GM18951 (cell line): ENCODE measurements around the gene HLA-DRB5.
"Not testable (repeated sequence)": the region's sequence is repeated elsewhere in the genome, so short reads cannot be mapped to it uniquely, and the experiment has no call there.

Source experiments
- POLR2A ChIP-seq: IDR thresholded peaks from 4 replicates; pipeline ENCODE4 v1.6.1; 2011; ENCODE audit warnings: mild to moderate bottlenecking; ENCODE audit not compliant: insufficient read length, insufficient read depth; ENCODE audit errors: extremely low read depth
- in situ Hi-C: fragments of 300-500 bp; cut with MboI; formaldehyde crosslinking; loops from one replicate; pipeline ENCODE4 v1.12.0; 2022; ENCODE audit warnings: low sequenced_read_pairs, mixed read lengths, inconsistent platforms; ENCODE audit not compliant: unreplicated experiment

The HLA-DRB5 gene

DNA sequence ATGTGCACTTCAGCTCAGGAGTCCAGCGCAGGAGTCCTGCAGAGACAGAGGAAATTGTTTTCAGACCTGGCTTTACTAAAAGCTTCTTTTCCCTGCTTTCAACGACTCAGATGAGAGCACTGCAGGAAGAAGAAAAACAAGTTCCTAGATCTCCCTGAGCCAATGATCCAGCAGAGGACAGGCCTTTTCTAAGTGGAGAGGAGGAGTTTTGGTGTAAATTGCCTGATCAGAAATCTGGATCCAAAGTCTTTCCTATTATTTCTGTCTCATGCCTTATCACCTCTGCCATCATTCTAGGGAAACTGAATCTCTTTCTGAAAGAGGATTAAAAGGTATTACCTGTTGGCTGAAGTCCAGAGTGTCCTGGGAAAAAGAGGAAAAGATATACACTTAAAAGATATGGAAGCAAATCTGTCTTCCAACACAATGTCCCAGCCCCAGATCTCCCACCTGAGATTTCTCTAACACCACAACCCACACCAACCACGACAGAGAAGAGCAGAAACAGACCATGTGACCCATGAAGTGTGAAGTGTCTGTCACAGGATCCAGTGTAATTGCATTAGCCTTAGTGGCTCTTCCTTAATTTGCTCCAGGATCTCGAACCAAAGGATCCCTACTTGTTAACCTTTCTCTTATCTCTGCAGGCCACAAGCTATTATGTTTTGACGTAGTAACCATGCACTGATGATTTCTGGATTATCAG lies 23.1 kb upstream of the HLA-DRB5 start:
- no peak for TF ChIP-seq POLR2A
- in situ Hi-C loops: no loop called here

DNA sequence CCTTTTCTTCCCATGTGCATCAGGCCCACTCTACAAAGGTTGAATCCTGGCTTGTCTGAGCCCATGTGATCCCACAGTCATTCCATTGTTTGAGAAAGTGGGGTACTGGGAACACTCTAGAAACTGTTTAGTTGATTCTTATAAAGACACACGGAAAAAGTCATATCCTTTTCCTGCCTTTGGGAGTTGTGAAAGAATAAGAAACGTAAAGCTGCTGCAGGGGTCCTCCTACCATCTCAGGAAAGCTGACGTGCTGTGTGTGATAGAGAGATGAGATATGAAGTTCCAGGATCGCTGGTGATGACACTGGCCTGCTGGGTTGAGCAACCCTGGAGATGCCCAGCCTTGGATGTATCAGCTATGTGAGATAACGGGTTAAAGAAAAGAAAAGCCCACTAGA lies 21.3 kb upstream of the HLA-DRB5 start:
- in situ Hi-C loops: no loop called here
- no peak for TF ChIP-seq POLR2A

DNA sequence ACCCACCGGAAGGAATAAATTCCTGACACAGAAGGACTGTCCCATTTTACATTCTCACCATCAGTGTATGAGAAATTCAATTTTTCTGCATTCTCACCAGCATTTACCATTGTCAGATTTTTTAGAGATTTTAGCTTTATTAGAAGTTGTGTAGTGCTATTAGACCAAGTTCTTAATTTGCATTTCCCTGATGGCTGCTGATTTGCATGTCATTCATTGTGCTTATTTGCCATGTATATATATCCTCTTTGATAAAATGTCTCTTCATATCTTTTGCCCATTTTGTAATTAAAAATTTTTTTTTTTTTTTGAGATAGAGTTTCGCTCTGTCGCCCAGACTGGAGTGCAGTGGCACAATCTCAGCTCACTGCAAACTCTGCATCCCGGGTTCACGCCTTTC lies 9.8 kb upstream of the HLA-DRB5 start:
- in situ Hi-C loops: loop anchor here (5.0 kb wide), 1 partner anchor 38 kb away; no protein-coding TSS in a partner anchor
- TF ChIP-seq POLR2A: no peak

DNA sequence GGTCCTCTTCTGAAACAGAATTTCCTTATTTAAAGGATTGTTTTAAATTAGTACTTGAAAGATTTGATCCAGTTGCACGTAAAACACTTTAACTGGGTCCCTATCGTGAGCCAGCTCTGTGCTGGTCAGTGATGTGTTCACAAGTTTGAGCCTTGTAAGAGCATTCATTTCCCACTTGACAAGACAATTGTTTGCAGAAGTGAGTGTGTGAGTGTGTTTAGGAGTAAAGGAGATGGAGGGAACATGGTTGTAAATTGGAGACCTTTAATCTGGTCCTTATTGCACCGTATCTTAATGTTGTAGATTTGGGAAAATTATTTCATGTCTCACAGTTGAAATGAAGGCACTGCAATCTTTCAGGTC lies 325 bp upstream of the HLA-DRB5 start:
- in situ Hi-C loops: not testable (repeated sequence)

DNA sequence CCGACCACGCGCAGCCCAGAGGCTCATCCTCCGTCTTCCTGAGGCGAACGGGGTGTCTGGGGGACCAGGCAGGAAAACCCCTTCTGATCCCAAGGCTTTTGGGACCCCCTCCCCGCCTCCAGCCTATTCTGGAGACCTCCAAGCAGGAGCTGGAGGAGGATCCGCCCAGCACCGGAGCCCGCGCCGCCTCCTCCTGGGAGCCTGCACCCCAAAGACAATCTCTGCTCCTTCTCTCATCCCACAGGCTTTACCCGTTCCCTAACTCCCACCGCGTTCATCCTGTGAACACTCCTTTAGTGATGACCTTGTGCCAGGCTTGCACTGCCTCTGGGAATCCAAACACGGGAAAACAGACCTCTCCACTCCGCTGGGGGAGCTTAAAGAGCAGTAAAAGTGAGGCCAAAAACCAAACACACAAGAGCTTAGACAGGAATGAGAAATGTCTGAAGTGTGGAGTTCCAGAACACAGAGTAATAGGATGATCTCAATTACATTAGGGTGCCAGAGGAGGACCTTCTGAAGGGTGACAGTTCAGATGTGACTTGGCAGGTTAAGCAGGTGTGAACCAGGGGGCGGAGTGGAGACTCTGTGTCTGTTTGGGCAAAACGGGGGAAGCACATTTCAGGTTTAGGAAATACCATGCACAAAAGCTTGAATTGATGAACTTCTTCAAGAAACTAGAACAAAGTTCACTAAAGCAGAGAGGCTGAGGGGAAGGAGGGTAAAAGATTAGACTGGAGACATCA lies 7.6 kb downstream of the HLA-DRB5 start:
- no peak for TF ChIP-seq POLR2A
- in situ Hi-C loops: loop anchor here (5.0 kb wide), 1 partner anchor 35 kb away; no protein-coding TSS in a partner anchor

DNA sequence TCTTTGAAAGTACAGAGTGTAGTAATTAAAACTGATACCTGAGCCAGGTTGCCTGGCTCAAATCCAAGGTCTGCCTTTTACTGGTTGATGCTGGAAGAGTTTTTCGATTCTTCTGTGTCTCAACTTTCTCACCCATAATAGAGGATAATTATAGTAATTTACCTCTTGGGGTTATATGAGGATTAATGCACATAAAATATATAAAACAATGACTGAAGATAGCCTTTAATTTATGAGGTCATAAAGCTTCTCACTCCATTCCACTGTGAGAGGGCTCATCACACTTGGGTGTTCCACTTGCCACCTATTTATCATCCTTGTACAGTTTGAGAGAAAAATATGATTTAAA lies 10.2 kb downstream of the HLA-DRB5 start:
- TF ChIP-seq POLR2A: no peak
- in situ Hi-C loops: loop anchor here (5.0 kb wide), 1 partner anchor 37 kb away; no protein-coding TSS in a partner anchor

DNA sequence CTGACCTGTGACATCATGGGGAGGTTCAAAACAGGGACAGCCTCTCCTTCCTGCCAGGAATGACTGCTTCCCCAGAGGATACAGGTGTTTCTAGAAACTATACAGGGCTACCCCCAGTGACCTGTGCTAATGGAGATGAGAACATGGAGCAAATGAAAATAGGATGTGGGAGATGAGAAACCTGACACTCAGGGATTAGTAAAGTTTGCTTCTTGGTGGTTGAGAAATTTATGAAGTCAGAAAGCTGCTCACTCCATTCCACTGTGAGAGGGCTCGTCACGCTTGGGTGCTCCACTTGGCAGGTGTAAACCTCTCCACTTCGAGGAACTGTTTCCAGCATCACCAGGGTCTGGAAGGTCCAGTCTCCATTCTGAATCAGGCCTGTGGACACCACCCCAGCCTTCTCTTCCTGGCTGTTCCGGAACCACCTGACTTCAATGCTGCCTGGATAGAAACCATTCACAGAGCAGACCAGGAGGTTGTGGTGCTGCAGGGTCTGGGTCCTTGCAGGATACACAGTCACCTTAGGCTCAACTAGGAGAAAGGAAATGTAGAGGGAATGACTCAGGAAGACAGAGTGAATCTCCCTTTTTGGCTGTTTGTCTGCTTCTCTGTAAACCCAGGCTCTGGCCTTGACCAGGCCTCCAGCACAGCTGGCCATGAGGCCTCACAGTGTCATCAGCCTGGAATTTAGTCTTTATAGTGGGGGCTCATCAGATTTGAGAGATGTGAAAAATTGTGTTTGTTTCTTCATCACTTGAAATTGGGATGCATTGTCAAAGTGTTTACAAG lies 10.8 kb downstream of the HLA-DRB5 start:
- in situ Hi-C loops: no loop called here
- TF ChIP-seq POLR2A: no peak

DNA sequence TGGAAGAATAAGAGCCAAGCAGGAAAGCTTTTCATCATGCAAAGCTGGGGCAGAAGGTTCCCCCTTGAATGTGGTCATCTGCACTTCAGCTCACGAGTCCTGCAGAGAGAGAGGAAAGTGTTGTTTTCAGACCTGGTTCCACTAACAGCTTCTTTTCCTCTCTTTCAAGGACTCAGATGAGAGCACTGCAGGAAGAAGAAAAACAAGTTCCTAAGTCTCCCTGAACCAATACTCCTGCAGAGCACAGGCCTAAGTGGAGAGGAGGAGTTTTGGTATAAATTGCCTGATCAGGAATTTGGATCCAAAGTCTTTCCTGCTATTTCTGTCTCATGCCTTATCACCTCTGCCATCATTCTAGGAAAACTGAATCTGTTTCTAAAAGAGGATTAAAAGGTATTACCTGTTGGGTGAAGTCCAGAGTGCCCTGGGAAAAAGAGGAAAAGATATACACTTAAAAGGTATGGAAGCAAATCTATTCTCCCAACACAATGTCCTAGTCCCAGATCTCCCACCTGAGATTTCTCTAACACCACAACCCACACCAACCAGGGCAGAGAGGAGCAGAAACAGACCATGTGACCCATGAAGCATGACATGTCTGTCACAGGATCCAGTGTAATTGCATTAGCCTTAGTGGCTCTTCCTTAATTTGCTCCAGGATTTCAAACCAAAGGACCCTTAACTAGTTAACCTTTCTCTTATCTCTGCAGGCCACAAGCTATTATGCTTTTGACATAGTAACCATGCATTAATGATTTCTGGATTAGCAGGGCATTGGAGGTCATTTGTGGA lies 12.2 kb downstream of the HLA-DRB5 start:
- in situ Hi-C loops: no loop called here
- TF ChIP-seq POLR2A: no peak

DNA sequence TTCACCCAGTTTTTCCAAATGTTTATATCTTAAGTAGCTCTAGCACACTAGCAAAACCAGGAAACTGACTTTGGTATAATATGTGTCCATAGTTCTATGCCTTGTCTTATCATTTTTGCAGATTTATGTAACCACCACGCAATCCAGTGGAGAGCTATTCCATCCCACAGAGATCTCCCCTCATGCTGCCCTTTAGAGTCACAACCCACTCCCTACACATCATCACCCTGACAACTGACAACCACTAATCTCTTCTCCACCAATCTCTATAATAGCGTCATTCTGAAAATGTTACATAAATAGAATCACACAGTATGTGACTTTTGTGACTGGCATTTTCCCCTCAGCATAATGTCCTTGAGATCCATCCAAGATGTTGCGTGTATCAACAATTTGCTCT lies 29.1 kb downstream of the HLA-DRB5 start:
- no peak for TF ChIP-seq POLR2A
- in situ Hi-C loops: loop anchor here (5.0 kb wide), 1 partner anchor 41 kb away; no protein-coding TSS in a partner anchor

DNA sequence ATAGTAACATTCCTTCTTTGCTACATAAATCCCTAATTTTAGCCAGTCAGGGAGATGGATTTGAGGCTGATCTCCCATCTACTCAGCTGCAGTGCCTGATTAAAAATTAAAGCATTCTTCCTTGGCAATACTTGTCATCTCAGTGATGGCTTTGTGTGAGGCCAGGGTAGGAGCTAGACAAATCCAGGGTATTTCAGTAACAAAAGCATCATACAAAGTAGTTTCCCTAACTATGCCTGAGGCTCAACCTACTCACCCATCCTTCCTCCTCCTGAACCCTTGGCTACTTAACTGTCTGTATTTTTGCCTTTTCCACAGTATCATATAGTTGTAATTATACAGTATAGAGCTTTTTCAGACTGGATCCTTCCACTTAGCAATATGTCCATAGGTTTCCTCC lies 37.7 kb downstream of the HLA-DRB5 start:
- in situ Hi-C loops: no loop called here
- no peak for TF ChIP-seq POLR2A

DNA sequence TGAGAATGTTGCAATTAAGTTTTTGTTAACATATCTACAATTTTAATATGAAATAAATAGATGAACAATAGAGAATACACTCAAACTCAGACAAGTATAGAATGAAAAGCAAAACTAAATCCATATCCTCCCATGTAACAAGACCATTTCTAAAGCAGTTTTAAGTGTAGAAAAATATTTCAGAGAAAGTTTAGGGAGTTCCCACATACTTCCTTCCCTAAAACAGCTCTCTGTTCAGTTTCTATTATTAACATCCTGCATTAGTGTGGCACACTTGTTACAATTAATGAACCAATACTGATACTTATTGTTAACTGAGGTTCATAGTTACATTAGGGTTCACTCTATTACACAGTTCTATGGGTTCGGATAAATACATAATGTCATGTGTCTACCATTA lies 38.4 kb downstream of the HLA-DRB5 start:
- in situ Hi-C loops: no loop called here
- TF ChIP-seq POLR2A: no peak

DNA sequence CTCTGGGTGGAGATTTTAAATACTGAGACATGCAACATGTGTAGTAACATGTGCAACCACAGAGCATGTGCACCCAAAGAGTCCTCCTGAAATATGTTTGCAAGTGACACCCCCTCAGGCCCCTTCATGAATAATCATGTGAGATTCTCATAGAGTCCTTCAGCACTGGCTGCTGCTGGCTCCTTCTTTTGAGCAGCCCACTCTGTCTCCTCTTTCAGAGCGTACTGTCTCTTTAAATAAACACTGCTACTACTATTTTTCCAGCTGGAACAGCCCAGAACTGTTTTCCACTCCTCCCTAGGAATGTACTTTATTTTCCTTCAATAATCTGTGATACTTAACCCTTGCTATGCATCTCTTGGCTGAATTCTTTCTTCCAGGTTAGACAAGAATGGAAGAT lies 42.0 kb downstream of the HLA-DRB5 start:
- TF ChIP-seq POLR2A: no peak
- in situ Hi-C loops: loop anchor here (5.0 kb wide), 1 partner anchor 84 kb away; no protein-coding TSS in a partner anchor

DNA sequence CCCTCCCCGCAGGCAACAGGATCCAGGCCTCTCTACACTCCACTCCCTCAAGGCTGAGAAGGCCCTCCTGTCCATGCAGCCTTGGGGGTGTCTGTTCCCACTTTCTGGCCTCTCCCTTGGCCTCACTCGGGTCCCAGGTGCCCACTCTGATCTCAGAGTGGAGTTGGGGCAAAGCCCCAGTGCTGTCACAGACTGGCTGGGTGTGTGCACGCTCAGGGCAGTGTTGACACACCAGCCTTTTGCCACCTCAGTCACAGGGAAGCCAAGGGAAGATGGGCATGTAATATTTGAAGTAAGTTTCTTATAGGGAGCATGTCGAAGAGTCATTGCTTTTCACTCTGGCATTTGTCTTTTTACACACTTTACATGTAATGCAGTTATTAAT lies 45.5 kb downstream of the HLA-DRB5 start:
- no peak for TF ChIP-seq POLR2A
- in situ Hi-C loops: no loop called here

DNA sequence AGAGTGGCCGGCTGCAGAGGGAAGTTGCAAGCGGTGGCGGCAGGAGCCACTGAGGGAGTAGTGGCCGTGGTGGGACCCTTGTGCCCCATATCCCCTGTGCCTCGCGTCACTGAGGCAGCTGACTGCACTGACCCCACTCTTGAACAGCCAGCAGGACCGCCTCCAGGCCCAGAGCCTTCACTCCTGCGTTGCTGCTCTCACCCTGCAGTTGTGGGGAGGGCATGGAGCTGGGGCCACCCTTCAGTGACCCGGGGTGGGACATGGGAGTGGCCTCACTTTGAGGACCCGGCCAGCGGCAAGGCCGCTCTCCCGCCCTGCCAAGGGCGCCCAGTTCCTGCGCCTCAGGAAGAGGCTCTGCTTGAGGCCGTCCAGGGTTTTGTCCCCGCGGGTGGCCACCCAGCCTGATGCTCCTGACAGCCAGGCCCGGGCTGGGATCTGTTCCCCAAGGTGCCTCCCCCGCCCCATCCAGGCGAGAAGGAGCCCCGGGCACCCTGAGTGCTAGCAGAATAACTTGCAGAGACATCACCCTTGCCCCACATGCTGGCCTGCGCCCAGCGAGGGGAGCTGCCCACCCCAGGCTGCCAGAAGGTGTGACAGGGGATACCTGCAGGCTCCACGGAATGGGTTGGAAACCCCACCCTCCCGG lies 46.0 kb downstream of the HLA-DRB5 start:
- in situ Hi-C loops: no loop called here
- no peak for TF ChIP-seq POLR2A
